ENCODE results near the gene LRRC18. TPM values are rescaled to one million over a fixed set of nuclear protein-coding genes. Genes with fewer than 3 reads are reported as not detected.

The LRRC18 gene
- total RNA-seq, 1 experiment from 2014 or later: not detected

DNA sequence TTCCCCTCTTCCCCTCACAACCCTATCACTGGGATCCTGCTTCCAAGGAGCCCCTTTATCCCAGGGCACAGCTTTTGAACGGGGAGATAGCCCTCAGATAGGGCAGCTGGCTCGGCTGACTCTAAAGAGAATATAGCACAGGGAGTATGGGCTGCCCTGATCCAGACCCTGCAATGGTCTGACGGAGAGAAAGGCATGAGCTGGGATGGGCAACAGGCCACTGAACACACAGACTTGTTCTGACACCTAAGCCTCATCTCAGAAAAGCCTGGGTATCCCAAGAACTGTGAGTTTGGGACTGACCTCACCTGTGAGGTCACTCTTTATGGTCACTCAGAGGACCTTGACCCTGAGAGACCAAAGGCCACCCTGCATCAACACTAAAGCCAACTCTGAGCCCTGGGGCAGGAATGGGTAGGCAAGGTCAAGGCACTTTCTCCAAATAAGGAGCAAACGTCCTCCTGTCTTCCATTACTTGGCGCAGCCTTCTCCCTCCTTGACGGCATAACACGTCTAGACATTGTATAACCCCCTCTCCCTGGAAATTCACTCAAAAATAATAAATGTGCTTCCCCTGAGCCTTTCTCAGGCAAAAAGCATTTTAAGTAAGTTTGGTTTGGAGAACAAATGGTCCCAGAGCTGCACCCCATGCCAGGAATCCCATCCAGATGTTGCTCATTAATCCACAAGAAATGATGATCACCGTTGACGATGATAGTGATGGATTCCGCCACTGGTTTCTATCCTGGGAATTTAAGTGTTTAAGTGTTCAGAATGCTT is 8.2 kb upstream of the LRRC18 start:
- in situ Hi-C loops (cut with HindIII; ENCODE audit: low pct_unique_long_range_greater_than_20kb, low sequenced_read_pairs): no loop called here
- no peak for DNase-seq (ENCODE audit: low read depth)

- peak; percentile 37 for DNase-seq (ENCODE audit: low read depth)
- in situ Hi-C loops (cut with HindIII; ENCODE audit: low pct_unique_long_range_greater_than_20kb, low sequenced_read_pairs): no loop called here
Observed at GRCh38 chr10:48946891-48947500, 7.4 kb upstream of the LRRC18 start.

DNA sequence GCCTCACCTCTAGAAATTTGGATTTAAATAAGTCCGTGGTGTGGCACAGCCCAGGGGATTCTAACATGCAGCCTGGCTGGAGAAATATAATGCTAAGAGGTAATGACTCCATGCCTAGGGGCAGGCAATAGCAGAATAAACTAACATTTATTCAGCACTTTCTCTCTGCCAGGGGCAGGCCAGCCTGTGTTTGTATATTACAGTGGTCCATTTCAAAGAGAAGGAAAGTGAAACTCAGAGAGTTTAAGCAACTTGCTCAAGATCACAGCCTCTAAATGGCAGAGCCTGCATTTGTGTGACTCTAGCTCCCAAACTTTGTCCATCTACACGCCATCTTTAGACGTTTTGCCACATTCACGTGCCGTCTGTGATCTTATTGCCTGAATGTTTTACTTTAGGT is 6.7 kb upstream of the LRRC18 start:
- in situ Hi-C loops (cut with HindIII; ENCODE audit: low pct_unique_long_range_greater_than_20kb, low sequenced_read_pairs): no loop called here
- DNase-seq (ENCODE audit: low read depth): no peak

- DNase-seq (ENCODE audit: low read depth): no peak
- in situ Hi-C loops (cut with HindIII; ENCODE audit: low pct_unique_long_range_greater_than_20kb, low sequenced_read_pairs): no loop called here
Observed at GRCh38 chr10:48945441-48946130, 5.9 kb upstream of the LRRC18 start.

GRCh38 chr10:48944171-48944570 is 4.5 kb upstream of the LRRC18 start:
- in situ Hi-C loops (cut with HindIII; ENCODE audit: low pct_unique_long_range_greater_than_20kb, low sequenced_read_pairs): no loop called here
- DNase-seq (ENCODE audit: low read depth): no peak

DNA sequence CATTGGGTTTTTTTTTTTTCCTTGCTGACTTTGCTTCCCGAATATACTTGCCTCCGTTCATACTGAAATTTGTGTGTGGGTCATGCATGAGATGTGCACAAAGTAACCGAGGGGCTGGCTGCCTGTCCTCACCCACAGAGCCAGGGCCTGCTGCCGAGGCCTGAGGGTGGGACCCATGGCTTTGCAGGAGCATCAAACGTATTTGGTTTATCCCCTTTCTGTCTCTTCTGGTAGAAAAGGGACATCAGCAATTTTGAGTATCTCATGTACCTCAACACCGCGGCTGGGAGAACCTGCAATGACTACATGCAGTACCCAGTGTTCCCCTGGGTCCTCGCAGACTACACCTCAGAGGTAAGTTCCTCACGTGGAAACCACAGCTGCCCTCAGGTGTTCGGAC is 3.5 kb upstream of the LRRC18 start:
- in situ Hi-C loops (cut with HindIII; ENCODE audit: low pct_unique_long_range_greater_than_20kb, low sequenced_read_pairs): no loop called here
- DNase-seq (ENCODE audit: low read depth): no peak

- in situ Hi-C loops (cut with HindIII; ENCODE audit: low pct_unique_long_range_greater_than_20kb, low sequenced_read_pairs): no loop called here
Observed at GRCh38 chr10:48941427-48942075, 1.9 kb upstream of the LRRC18 start.

GRCh38 chr10:48940958-48941357 is 1.3 kb upstream of the LRRC18 start:
- no peak for DNase-seq (ENCODE audit: low read depth)
- in situ Hi-C loops (cut with HindIII; ENCODE audit: low pct_unique_long_range_greater_than_20kb, low sequenced_read_pairs): no loop called here

More at GRCh38 chr10:48941427-48942075, 1.9 kb upstream of the LRRC18 start:
- DNase-seq (ENCODE audit: low read depth): no peak

- in situ Hi-C loops (cut with HindIII; ENCODE audit: low pct_unique_long_range_greater_than_20kb, low sequenced_read_pairs): no loop called here
- no peak for DNase-seq (ENCODE audit: low read depth)
Observed at GRCh38 chr10:48940372-48940771, 732 bp upstream of the LRRC18 start.

DNA sequence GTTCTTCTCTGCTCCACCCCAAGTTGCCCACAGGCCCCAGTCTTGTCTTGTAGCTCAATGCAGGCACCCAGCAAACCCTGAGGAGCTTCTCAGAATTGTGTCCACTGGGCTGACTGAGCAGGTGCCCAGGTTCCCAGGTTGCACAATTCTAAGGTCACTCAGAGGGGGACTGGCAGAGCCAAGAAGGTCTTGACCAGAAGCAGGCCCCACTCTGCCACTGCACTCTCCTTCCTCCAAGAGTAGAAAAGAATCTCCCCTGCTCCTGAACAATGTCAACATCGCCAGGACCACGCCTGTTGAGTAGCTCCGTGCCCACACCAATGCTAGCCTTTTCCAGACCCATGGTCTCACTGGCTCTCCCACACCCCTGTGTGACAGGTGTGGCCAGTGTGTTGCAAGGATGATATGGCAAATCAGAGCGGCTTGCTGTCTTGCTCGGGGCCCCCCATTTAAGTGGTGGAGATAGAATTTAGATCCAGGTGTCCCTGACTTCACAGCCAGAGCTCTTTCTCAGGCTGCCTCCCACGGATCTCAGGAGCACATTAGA is 577 bp downstream of the LRRC18 start:
- in situ Hi-C loops (cut with HindIII; ENCODE audit: low pct_unique_long_range_greater_than_20kb, low sequenced_read_pairs): no loop called here

DNA sequence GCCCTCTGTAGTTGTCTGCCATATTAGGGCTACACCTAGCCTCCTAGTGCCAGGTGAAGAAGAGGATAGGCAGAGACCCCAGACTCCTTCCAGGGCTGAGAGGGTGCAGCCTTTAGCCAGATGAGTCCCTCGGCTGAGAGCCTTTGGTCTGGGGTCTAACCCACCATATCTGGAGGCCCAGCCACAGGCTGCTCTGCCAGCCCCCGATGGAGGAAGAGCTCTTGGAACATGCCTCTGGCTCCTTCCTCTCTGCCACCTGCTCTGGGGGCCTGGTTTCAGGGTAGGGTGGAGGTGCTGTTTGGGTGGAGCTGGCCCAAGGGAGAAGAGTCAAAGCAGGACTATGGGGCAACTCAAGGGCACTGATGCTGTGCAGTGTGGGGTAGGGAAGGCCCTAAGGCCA is 1.4 kb downstream of the LRRC18 start:
- in situ Hi-C loops (cut with HindIII; ENCODE audit: low pct_unique_long_range_greater_than_20kb, low sequenced_read_pairs): no loop called here
- no peak for DNase-seq (ENCODE audit: low read depth)

More for the DNA sequence above, 577 bp downstream of the LRRC18 start:
- no peak for DNase-seq (ENCODE audit: low read depth)

- DNase-seq (ENCODE audit: low read depth): no peak
- in situ Hi-C loops (cut with HindIII; ENCODE audit: low pct_unique_long_range_greater_than_20kb, low sequenced_read_pairs): no loop called here
Observed at GRCh38 chr10:48937796-48938195, 1.8 kb downstream of the LRRC18 start.

GRCh38 chr10:48935577-48935976 is 4.1 kb downstream of the LRRC18 start:
- in situ Hi-C loops (cut with HindIII; ENCODE audit: low pct_unique_long_range_greater_than_20kb, low sequenced_read_pairs): no loop called here
- DNase-seq (ENCODE audit: low read depth): no peak

- in situ Hi-C loops (cut with HindIII; ENCODE audit: low pct_unique_long_range_greater_than_20kb, low sequenced_read_pairs): no loop called here
- DNase-seq (ENCODE audit: low read depth): no peak
Observed at GRCh38 chr10:48934672-48935501, 4.8 kb downstream of the LRRC18 start.

DNA sequence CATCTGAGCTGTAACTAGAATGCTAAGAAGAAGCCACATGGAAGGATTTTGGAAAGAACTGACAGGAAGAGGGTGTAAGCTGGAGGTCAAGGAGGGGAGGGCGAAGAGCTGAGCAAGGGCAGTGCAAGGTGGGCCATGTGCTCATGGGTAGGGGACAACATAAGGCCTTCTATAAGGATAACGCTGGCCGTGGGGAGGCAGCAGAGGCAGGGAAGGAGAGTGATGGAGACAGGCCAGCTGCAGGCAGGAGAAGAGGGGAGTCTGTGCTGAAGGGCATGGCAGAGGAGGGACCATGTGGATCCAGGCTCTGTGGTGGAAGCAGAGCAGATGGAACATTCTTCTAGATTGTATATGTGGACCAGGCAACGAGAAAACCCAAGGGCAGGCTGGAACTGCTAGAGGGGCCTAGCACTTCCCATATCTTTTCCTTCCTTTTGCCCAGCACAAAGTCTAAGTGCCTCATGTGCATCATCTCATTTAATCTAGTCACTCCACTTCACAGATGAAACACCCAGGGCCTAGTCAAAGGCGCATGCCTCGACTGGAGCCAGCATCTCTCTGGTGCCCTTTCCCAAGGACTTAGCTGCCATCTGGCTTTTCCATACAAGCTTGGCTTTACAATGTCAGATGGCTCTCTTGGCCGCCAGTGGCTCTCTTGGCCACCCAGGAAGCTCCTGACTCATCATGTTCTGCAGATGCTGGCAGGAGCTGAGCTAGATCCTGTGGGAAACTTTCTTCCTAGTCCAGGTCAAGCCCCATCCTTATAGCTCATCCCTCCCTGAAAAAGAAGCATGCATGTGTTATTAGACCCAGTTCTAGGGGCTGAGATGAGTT is 6.6 kb downstream of the LRRC18 start:
- DNase-seq (ENCODE audit: low read depth): no peak
- in situ Hi-C loops (cut with HindIII; ENCODE audit: low pct_unique_long_range_greater_than_20kb, low sequenced_read_pairs): no loop called here

GRCh38 chr10:48931188-48931587 is 8.5 kb downstream of the LRRC18 start:
- no peak for DNase-seq (ENCODE audit: low read depth)
- in situ Hi-C loops (cut with HindIII; ENCODE audit: low pct_unique_long_range_greater_than_20kb, low sequenced_read_pairs): no loop called here

GRCh38 chr10:48929413-48929990 is 10.1 kb downstream of the LRRC18 start:
- in situ Hi-C loops (cut with HindIII; ENCODE audit: low pct_unique_long_range_greater_than_20kb, low sequenced_read_pairs): no loop called here
- no peak for DNase-seq (ENCODE audit: low read depth)

Data from Caki2 (cell line).